Ovary (tissue), 9 donors: ENCODE measurements around the gene CYB5R4. TPM values are rescaled to one million over a fixed set of nuclear protein-coding genes. Genes with fewer than 3 reads are reported as not detected.

Source experiments
- DNase-seq, 5 donors: peaks; one replicate each; pipeline ENCODE4 v3.0.0-alpha.2; 2019 to 2020
- H3K27ac ChIP-seq, 2 donors: fragments of 200-600 bp; one replicate each; pipeline versions ENCODE4 v1.5.1 to v1.8.0; 2019 to 2022
- H3K27me3 ChIP-seq: fragments of 200-600 bp; one replicate; pipeline ENCODE4 v1.8.0; 2022
- H3K36me3 ChIP-seq: fragments of 200-600 bp; sonication (generic); one replicate; pipeline ENCODE4 v1.5.1; 2019
- H3K4me1 ChIP-seq: one replicate; pipeline ENCODE4 v1.8.1; 2013; ENCODE audit warnings: mild to moderate bottlenecking, moderate library complexity; ENCODE audit not compliant: insufficient read depth
- H3K4me3 ChIP-seq: fragments of 200-600 bp; sonication (generic); one replicate; pipeline ENCODE4 v1.5.1; 2017
- H3K9me3 ChIP-seq, 2 donors: fragments of 200-600 bp in 1 of 2; sonication (generic) in 1 of 2; one replicate each; pipeline versions ENCODE4 v1.5.1 to v1.8.1; 2013 to 2019; ENCODE audit warnings: mild to moderate bottlenecking in 1 of 2, moderate library complexity in 1 of 2
- CTCF ChIP-seq, 3 donors: fragments of 450-650 bp in 2 of 3; fragments of 200-600 bp in 1 of 3; IDR thresholded peaks; one replicate each; pipeline versions ENCODE4 v1.5.1 to v1.8.0; 2016 to 2022; ENCODE audit warnings: antibody characterized with exemption in 3 of 3, mild to moderate bottlenecking in 1 of 3
- EP300 ChIP-seq: sonication (generic); formaldehyde crosslinking; IDR thresholded peaks from one replicate; pipeline ENCODE4 v1.6.1; 2017; ENCODE audit warnings: antibody characterized with exemption
- POLR2A ChIP-seq: fragments of 450-650 bp; IDR thresholded peaks from one replicate; pipeline ENCODE4 v1.6.1; 2017; ENCODE audit warnings: antibody characterized with exemption, mild to moderate bottlenecking, moderate library complexity
- WGBS, 3 donors: extraction: QIAGEN DNeasy Blood & Tissue Kit in 1 of 3; methylation state at CpG; one replicate each; pipeline versions ENCODE4 v1.1.5 to v1.1.7; 2013 to 2017; 5-methylcytosine and 5-hydroxymethylcytosine counted together
- intact Hi-C, 4 donors: fragments of 100-400 bp; cut with DNase I; formaldehyde crosslinking; loops; one replicate each; pipeline versions ENCODE4 v1.11.0 to v1.15.1; 2022 to 2023
- polyA plus RNA-seq, 2 donors: library from polyadenylated mRNA; stranded (reverse); fragments of 200-250 nt in 1 of 2; fragments of 350-450 nt in 1 of 2; fragmentation: Illumina TruSeq in 1 of 2; extraction: RNeasy Lipid Tissue Mini Kit (QIAGEN cat#74804) in 1 of 2; gene quantifications; one replicate each; pipeline ENCODE4 v1.2.3, GENCODE V29; 2013 to 2014
- total RNA-seq, 7 donors: library from RNA; depleted of rRNA in 2 of 7; stranded (reverse); fragments of >200 nt in 2 of 7; fragmentation: NEBNext Ultra II Directional in 3 of 7; extraction: Animal tissue kit (Norgen Biotek cat#: 25700) in 3 of 7; gene quantifications; one replicate each; pipeline versions ENCODE4 v1.1.0 to v1.2.4, GENCODE V29; 2016 to 2023
- donor health status: DM: no; HTN: no; CAD: no; lungs with moderate emphysema.
- donor health status: DM: no; HTN: no; CAD: no.
- donor health status: Bipolar disorder and iron deficiency.
- donor health status: DM: yes; HTN: yes; CAD: no.
- donor health status: DM: no; HTN: no; CAD: no.
- donor health status: DM: yes; HTN: yes; CAD: no.

CYB5R4 gene
- total and polyA plus RNA-seq, 9 donors, result 2.0 to 12.2 (median 8.9) TPM

DNA sequence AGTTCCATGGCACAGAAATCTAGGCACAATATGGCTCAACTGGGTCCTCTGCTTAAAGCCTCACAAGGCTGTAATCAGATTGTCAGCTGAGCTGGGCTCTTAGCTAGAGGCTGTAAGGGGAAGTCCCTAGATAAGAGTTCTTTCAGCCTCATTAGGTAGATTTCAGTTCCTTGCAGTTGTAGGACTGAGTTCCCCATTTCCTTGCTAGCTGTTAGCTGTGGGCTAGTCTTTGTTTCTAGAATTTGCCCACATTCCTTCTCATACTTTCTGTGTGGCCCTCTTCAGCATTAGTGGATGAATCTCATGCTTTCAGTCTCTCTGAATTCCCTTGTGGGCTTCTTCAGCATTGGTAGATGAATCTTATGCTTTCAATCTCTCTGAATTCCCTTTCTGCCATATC, 103.1 kb downstream of the CYB5R4 start:
- Histone ChIP-seq H3K36me3 (no peaks in the 10 kb centered on the region), H3K27ac (no peak overlapping the region), H3K27me3 (no peaks in the 10 kb centered on the region), H3K9me3 (no peaks in the 10 kb centered on the region), H3K4me3 (no peak overlapping the region), H3K4me1 (no peaks in the 10 kb centered on the region)
- intact Hi-C loops, result no loop called here
- TF ChIP-seq CTCF (IDR thresholded peaks at IDR 0.05) (no peak), EP300 (no peak), POLR2A (no peak)
- no peak for DNase-seq

GRCh38 chr6:83966539-83966938, 107.0 kb downstream of the CYB5R4 start:
- Histone ChIP-seq H3K27me3 (no peaks in the 10 kb centered on the region), H3K27ac (no peak overlapping the region), H3K36me3 (no peaks in the 10 kb centered on the region), H3K4me1 (no peaks in the 10 kb centered on the region), H3K9me3 (no peaks in the 10 kb centered on the region), H3K4me3 (no peak overlapping the region)
- intact Hi-C loops, result no loop called here
- 95 to 97% (median 96%) methylated on average over 4 of the region's 4 CpGs for WGBS, 3 donors
- no peak for TF ChIP-seq EP300
- no peak for TF ChIP-seq POLR2A
- TF ChIP-seq CTCF (IDR thresholded peaks at IDR 0.05), result no peak
- no peak for DNase-seq

DNA sequence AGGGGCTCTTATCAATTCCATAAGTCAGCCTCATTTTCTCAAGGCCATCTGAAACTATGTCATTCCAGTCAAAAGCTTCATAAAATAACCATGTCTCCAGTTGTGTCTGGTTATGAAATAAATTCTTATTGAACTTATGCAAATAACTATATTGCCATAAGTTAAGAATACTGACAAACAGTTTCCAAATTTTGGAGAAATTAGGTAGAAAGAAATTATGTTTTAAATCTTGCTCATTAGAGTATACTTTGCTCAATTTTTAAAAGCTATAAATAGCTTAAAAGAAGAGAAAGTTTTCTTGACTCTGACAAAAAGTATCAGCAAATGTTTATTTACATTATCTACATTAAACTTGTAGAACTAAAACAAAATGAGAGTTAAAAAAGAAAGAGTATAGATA, 111.1 kb downstream of the CYB5R4 start:
- H3K9me3 ChIP-seq, result no peaks in the 10 kb centered on the region
- intact Hi-C loops, result no loop called here
- TF ChIP-seq POLR2A (no peak), EP300 (no peak), CTCF (IDR thresholded peaks at IDR 0.05) (no peak)
- no peak overlapping the region for H3K27ac ChIP-seq
- DNase-seq, result no peak
- no peaks in the 10 kb centered on the region for H3K4me1 ChIP-seq
- no peak overlapping the region for H3K4me3 ChIP-seq
- H3K27me3 ChIP-seq, result no peaks in the 10 kb centered on the region
- H3K36me3 ChIP-seq, result no peaks in the 10 kb centered on the region

DNA sequence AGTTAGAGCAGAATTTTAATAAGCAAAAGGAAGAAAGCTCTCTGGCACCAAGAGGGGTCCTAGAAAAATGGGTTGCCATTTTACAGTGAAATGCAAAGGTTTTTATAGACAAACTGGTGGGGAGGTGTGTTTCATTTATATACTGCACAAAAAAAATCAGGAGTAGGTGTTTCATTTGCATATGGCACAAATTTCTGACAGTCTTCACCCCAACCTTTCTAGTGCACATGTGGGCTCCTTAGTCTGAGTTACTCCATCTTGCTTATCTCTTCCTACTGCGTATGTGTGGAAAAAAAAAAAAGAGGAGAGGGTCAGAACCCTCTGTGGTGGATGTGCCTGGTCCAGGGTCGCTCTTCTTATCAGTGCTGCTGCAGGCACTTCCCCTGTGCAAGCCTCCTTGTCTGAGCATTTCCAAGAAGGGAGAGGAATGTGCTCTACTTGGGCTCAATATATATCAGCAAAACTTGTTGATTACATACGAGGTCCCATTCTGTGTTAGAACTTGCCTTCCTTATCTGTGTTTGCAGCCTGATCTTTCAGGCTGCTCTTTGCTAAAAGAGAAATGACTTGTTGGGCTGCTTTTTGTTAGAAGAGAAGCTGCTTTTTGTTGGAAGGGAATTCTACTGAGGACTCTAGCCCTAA, 115.0 kb downstream of the CYB5R4 start:
- DNase-seq, result no peak
- no peaks in the 10 kb centered on the region for H3K36me3 ChIP-seq
- 4 to 28% (median 6%) methylated on average over 3 of the region's 3 CpGs for WGBS, 3 donors
- H3K9me3 ChIP-seq, result no peaks in the 10 kb centered on the region
- no peak overlapping the region for H3K27ac ChIP-seq
- H3K27me3 ChIP-seq, result no peaks in the 10 kb centered on the region
- no peak overlapping the region for H3K4me3 ChIP-seq
- no peaks in the 10 kb centered on the region for H3K4me1 ChIP-seq
- intact Hi-C loops, result no loop called here
- TF ChIP-seq EP300 (no peak), POLR2A (no peak)

DNA sequence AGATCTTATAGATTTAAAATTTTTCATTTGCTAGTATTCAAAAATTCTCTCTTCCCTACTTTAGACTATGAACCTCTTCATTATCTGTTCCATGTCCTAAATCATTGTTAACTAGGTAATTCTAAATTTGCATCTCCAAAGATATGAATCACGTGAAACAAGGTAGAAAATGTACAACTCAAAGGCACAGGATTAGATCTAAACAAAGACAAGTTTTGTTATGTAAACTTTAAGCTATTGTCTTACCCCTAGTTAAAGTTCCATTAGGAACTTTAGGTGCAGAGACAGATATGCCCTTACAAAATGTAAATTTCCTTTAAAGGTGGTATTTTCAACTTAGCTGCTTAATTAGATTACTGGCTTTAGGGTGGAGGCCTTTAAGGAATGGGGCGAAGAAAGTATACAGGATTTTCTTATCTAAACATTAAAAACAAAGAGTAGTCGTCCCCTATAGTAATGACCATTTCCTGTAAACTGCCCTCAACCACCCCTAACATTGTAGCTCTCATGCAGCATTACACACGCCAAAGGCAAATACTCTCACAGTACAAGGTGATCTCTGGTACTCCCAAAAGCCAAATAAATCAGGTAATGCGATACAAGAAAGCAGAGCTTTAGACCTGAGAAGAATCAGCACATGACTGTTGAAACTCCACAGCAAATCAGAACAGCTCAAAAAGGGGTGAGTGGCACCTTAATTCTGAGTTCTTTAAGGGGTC, 116.7 kb downstream of the CYB5R4 start:
- TF ChIP-seq POLR2A, result no peak
- no peak for TF ChIP-seq CTCF (IDR thresholded peaks at IDR 0.05)
- no peak for TF ChIP-seq EP300
- intact Hi-C loops, result no loop called here
- WGBS, 3 donors, result 59 to 67% (median 63%) methylated on average over 5 of the region's 5 CpGs
- Histone ChIP-seq H3K27me3 (no peaks in the 10 kb centered on the region), H3K9me3 (no peaks in the 10 kb centered on the region), H3K36me3 (no peaks in the 10 kb centered on the region), H3K4me3 (no peak overlapping the region), H3K4me1 (no peaks in the 10 kb centered on the region), H3K27ac (no peak overlapping the region)
- DNase-seq, result no peak
